Measurements from ENCODE around the gene ZNF513.
"Not testable (repeated sequence)": the region's sequence is repeated elsewhere in the genome, so short reads cannot be mapped to it uniquely, and the experiment has no call there.

ZNF513 gene, protein sequence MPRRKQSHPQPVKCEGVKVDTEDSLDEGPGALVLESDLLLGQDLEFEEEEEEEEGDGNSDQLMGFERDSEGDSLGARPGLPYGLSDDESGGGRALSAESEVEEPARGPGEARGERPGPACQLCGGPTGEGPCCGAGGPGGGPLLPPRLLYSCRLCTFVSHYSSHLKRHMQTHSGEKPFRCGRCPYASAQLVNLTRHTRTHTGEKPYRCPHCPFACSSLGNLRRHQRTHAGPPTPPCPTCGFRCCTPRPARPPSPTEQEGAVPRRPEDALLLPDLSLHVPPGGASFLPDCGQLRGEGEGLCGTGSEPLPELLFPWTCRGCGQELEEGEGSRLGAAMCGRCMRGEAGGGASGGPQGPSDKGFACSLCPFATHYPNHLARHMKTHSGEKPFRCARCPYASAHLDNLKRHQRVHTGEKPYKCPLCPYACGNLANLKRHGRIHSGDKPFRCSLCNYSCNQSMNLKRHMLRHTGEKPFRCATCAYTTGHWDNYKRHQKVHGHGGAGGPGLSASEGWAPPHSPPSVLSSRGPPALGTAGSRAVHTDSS

DNA sequence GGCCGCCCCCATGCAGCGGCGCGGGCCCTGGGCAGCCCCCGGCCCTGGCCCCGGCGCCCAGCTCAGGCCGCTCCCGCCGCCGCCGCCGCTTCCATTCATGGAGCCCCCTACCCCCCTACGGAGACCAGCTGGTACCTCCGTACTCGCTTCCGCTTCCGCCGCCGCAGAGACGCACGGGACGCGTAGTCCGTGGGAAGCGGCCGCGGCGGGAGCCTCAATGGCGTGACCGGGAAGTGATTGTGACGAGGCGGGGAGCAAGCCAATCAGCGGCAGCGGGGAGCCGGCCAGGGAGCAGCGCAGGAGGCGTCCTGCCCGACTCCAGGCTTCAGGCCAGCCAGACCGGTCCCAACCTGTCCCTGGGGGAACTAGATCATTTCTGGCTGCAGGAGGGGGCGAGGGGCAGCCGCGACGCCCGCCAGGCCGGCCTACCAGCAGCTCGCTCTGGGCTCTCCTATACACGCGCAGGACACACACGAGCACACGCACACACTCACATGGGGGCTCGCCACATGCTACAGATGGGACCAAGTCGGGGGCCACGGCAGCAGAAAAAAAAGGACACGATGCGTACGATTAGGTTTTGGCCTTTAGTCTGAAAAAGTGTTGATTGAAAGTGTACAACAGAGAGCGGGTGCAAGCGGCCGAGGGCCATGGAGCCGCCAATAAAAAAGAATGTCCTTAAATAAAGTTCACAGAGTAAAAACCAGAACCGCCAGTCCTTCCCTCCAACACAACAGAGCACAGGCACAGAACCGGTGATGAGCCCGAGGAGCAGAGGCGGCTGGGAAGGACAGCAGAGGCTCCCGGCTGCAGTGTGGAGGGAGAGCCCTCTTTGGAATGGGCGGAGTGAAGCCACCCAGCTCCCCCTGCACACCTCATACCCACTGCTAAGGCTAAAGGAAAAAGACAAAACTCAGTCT lies at the start of gene ZNF513:
Gene ZNF513, minus strand, starts transcription at position 109 of the 920 bp plus-strand sequence. CDS start 208 bp downstream, outside the sequence.
- peak; percentile 81 to 83 for DNase-seq (ENCODE audit: low read depth in 2 of 2)

DNA sequence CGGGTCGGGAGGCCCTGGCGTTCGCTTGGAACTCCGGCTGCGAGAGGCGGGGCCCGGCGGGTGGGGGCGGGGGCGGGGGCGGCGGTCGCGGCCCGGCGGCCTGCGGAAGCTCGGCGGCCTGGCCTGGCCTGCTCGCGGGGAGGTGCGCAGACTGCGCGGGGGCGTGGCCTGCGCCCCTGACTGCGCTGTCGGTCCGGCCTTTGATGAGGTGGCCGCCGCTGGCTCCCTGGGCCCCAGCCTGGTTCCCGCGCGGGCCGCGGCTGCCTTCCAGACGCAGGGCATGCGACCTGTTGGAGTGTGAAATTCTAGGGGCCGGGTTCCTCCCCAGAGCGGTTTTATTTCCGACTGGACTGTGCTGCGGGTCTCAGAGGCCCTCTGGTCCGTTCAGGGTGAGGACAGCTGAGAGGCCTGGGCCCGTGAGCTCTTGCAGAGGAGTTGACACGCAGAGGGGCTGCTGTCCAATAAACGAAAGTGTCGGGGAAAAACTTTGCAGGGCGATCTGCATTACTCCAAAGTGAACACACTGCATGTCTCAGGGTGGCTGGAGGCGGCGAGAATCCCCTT lies 48.5 kb upstream of the ZNF513 start:
- DNase-seq (ENCODE audit: low read depth in 2 of 2) = peak; percentile 40 to 58

DNA sequence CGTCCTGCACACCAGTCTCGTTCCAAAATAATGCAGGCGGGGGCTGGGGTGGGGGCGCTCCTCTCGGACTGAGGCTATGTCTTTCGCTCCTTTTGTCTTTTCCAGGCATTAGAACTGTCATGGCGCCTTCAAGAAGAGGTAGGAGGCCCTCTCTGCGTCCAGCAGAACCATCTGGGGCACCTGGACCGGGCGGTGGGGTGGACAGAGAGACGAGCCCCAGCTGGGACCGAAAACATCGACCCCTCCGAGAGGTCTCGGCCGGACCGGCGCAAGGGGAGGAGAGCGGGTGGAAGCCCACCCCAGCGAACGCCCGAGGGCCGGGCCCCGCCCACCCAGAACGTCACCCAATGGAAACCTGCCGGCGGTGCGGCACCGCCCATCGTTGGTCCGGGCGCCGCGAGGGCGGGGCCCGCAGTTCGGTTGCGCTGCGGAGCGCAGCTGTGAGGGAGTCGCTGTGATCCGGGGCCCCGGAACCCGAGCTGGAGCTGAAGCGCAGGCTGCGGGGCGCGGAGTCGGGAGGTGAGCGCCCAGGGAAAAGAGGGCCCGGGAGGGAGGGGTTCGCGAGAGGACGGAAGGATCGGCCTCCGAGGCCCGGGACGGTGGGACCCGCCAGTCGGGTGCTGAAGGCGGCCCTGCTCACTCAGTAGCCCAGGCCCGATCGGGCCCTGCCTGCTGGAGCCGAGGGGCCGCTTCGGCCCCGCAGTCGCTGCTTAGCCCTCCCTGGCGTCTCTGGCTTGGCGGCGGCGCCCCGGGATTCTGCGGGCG lies 47.9 kb upstream of the ZNF513 start, which contains the start of gene NRBP1:
Gene NRBP1, plus strand, starts transcription at position 419 of the 765 bp plus-strand sequence. CDS start 4,643 bp downstream, outside the sequence.
- peak; percentile 83 to 93 for DNase-seq (ENCODE audit: low read depth in 2 of 2)

DNA sequence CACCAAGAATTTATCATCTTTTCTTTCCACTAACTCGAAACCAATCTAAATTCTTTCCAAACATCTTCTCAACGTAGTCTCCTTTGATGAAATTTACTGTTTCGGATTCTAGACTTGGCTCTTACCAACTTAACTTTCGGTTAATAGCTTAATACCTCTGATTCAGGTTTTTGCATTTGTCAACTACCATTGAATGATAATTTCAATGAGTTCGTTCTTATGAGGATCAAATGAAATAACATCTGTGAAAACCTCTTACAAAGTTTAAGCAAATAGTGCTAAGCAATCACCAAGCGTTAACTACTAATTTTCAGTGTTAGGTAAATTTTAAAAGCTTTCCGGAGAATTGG lies 47.3 kb upstream of the ZNF513 start:
- no peak for DNase-seq (ENCODE audit: low read depth in 2 of 2)

DNA sequence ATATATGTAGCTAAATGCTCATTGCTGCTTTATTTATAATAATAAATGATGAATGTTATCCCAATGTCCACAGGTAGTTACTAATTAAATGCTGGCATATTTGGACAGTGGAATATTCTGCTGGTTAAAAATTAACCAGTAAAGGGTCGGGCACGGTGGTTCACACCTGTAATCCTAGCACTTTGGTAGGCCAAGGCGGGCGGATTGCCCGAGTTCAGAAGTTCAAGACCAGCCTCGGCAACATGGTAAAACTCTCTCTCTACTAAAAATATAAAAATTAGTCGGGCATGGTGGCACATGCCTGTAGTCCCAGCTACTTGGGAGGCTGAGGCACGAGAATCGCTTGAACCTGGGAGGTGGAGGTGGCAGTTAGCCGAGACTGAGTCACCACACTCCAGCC lies 44.5 kb upstream of the ZNF513 start:
- DNase-seq (ENCODE audit: low read depth in 2 of 2) = not testable (repeated sequence)

DNA sequence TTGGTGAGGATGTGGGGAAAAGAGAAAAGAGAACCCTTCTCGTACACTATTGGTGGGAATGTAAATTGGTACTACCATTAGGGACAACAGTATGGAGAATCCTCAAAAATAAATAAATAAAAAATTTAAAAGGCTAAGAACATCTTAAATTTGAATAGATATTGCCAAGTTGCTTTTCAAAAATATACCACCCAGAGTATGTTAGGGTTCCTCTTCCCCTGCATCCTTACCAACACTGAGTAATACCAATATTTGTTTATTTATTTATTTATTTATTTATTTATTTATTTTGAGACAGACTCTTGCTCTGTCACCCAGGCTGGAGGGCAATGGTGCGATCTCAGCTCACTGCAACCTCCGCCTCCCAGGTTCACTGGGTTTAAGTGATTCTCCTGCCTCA lies 42.4 kb upstream of the ZNF513 start:
- DNase-seq (ENCODE audit: low read depth in 2 of 2) = no peak

DNA sequence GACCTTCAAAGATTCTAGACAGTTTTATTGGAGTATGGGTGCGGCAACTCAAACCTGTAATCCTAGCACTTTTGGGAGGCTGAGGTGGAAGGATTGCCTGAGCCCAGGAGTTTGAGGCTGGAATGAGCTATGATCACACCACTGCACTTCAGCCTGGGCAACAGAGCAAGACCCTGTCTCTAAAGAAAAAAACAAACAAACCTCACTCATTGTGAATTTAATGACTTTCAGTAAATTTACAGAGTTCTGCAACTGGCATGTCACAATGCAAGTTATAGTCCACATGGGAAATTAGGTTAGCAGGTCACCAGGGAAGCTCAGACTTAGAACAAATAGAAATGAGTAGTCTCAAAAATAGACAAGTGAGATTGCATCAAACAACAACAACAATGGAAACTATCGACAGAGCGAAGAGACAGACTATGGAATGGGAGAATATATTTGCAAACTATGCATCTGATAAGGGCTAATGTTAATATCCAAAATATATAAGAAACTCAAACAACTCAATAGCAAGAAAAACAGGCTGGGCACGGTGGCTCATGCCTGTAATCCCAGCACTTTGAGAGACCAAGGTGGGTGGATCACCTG lies 41.2 kb upstream of the ZNF513 start:
- DNase-seq (ENCODE audit: low read depth in 2 of 2) = no peak

DNA sequence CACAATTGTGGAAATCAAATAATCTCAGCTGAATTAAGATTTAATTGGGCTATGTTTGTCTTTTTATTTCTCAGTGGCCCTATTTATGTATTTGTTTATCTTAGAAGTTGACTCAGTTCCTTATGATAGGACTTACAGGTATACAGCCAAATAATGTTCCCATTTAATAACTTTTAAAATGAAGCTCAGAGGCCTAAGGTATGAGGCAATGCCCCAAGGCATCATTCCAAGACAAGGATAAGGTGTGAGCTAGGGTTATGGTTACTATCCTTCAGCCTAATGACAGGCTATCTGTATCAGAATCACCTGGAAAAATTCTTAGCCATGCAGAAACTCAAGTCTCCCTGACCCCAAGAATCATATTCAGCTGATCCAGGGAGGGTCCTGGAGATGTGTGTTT lies 40.5 kb upstream of the ZNF513 start:
- DNase-seq (ENCODE audit: low read depth in 2 of 2) = no peak

DNA sequence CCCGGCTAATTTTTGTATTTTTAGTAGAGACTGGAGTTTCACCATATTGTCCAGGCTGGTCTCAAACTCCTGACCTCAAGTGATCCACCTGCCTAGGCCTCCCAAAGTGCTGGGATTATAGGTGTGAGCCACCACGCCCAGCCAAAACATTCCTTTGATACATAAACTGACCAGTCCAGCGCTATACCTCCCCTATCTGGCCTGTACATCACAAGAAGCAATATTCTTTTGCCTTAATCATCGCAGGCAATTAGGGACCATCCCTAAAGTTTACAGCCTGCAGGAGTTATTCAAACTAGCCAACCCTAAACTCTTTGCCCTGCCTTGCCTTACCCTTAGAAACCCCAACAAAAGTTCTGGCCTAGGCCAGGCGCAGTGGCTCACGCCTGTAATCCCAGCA lies 35.6 kb upstream of the ZNF513 start:
- DNase-seq (ENCODE audit: low read depth in 2 of 2) = no peak

DNA sequence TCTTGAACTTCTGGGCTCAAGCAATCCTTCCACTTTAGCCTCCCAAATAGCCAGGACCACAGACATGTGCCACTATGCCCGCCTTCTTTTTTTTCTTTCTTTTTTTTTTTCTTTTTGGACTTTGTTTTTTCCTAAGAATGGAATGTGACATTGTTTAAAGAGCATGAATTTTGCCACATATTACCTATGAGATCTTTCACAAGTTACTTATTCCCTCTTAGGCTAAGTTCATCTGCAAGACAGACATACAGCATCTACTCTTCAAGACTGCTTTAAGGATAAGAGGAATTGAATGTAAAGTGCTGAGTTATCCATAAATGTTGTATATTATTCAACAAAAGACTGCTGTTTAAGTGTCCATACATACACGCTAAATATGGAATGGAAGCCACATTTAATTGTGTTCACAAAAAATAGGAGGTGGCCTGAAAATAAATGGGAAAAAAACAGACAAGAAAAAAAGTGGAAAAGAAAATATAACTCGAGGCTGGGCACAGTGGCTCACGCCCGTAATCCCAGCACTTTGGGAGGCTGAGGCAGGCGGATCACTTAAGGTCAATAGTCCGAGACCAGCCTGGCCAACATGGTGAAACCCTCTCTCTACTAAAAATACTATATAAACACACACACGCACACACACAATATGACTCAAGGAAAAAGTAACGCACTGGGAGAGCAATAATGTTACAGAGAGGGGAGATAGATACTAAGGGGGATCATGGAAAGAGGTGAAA lies 32.1 kb upstream of the ZNF513 start:
- DNase-seq (ENCODE audit: low read depth in 2 of 2) = no peak

DNA sequence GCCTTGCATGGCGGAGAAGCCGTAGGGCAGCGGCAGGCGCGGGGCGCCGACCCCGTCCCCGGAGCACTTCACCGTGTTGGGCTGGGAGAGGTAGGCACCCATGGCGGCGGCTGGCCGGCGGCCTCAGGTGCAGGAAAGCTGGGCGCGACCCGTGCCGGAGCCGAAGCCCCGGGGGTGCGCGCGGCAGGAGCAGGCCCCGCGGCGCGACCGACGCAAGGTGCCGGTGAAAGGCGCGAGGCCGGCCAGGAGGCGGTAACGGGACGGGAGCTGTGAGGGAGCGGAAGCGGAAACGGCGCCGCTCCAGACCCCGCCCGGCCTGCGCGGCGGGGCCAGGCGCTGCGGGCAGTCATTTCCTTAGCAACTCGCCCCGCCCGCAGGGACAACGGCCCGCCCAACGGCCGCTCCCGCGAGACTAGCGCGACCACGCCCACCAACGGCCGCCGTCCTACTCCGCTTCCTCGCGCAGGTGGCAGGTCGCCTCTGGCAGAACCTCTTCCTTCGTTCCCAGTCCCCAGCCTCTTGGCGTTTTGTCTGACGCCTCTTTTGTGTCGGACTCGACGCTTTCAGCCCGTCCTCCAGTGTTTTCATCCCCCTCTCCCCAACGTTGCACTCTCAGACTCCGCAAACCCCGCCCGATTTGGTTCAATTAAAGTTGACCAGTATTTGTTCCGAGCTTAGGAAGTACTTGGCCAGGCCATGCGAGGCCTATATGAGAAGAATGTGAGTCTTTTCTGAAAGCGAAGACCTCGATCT lies 29.0 kb upstream of the ZNF513 start, which contains the start of gene PPM1G:
Gene PPM1G, minus strand, starts transcription at position 271 of the 753 bp plus-strand sequence. Its CDS starts 169 bp downstream, at position 102.
- DNase-seq (ENCODE audit: low read depth in 2 of 2) = peak; percentile 95 to 97

DNA sequence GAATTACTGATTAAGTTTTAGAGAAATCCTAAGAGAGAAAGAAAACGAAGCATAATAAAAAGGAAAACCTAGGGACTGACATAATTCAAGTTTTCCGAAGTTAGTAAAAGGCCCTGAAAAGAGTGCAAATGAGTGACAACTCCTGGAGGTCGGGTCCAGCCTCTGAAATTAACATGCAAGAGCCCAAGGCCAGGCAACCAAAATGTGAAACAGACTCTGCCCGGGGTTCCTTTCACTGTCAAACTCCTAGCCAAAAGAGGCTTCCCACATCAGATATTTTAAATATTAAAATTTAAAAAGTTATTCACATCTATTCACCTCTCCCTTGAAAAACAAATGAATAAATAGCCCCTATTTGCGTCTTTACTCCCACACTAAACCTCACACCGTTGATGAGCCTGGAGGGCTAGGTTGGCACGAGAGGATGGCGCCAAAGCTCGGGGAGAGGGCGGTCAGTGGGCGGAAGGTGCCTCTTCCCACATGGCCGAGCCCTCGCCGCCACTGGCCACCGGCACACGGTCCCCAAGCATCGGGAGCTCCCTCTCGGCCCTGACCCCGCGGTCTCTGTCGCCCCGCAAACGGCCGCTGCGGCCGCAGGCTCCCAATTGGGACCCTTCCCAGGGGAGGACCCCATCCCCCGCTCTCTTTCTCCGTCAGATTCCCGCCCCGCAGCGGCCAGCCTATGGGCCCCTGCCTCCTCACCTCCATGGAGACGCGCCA lies 28.2 kb upstream of the ZNF513 start:
- DNase-seq (ENCODE audit: low read depth in 2 of 2) = no peak

DNA sequence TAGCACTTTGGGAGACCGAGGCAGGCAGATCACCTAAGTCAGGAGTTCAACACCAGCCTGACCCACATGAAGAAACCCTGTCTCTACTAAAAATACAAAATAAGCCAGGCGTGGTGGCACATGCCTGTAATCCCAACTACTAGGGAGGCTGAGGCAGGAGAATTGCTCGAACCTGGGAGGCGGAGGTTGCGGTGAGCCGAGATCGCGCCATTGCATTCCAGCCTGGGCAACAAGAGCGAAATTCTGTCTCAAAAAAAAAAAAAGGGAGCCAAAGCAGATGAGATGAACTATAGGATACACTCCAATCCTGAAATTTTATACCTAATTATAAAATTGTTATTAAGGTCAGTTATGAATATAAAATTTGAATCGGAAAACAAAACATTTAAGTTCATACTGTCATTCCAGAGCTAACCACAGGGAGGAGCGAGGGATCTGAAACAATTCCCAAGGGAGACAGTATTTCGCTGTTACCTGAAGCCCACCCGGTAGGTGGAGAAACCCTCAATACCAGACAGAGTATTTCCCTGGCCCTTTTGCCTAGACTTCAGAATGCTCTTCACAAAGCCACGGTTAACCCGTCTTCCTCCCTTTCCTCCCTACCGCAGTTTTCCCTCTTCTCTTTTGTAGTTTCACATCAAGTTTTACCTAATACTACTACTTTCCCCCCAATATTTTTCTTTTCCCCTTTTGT lies 27.4 kb upstream of the ZNF513 start:
- DNase-seq (ENCODE audit: low read depth in 2 of 2) = no peak

DNA sequence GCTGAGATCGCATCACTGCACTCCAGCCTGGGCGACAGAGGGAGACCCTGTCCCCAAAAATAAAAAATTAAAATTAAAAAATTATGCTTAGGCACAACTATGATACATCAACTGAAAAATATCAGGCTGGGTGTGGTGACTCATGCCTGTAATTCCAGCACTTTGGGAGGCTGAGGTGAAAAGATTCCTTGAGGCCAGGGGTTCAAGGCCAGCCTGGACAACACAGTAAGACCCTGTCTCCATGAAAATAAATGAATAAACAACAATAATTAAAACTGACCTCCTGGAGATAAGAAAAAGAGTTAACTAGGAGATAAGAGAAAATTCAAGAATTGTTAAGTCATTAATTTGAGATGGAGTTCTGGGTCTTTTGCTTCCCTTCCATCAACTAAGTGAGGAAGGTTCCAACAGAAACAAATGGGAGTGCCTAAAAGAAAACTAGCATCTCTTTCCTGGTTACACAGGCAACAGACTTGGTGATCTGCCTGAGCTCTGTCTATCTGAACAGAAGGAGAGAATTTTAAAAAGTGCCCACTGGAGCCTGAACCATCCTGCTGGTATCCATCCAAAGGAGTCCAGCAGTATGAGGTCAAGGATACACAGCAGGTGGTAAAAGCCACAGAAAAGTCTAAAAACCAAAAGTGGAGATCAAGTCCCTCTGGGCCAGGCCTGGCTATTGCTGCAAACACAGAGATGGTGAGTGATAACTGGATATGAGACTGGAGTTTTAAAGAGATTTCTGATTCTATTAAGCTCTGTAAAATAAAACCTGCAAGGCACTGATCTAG lies 20.0 kb upstream of the ZNF513 start:
- DNase-seq (ENCODE audit: low read depth in 2 of 2) = no peak

DNA sequence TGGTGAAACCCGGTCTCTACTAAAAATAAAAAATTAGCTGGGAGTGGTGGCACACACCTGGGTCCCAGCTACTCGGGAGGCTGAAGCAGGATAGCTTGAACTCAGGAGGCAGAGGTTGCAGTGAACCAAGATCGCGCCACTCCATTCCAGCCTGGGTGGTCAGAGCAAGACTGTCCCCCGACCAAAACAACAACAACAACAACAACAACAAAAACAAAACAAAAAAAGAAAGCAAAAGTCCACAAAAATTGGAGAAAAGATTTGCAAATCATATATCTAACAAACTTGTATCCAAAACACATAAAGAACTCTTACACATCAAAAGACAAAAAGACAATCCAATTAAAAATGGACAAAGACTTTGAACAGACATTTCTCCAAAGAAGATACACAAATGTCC lies 18.4 kb upstream of the ZNF513 start:
- no peak for DNase-seq (ENCODE audit: low read depth in 2 of 2)

DNA sequence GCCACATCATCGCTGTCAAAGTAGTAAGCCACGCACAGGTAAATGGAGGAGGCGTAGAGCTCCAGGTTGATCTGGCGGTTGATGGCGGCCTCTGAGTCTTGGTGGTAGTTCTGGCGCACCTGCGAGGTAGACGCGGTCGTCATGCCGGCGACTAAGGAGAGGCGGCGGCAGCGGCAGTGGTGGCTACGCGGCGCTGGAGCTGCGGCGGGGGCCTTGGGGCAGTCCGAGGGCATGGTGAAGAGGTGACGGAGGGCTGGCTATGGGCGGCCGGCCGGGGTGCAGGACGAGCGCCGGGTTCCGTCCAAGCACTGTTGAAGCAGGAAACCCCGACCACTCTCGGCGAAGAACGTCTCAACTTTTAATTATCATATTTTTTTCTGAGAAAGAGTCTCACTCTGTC lies 12.7 kb upstream of the ZNF513 start:
- no peak for DNase-seq (ENCODE audit: low read depth in 2 of 2)

Measured in stimulated activated CD4-positive, alpha-beta T cell treated with anti-CD3 and anti-CD28 coated beads, Interleukin-1b, Interleukin-23, amount 100 ng/mL, for 4 hours (primary cell).